Measurements from ENCODE around the gene CHRND. TPM values are rescaled to one million over a fixed set of nuclear protein-coding genes. Genes with fewer than 3 reads are reported as not detected.

The CHRND gene
- total RNA-seq, 2 experiments from 2014 or later: not detected

GRCh38 chr2:232483923-232484627 is 41.9 kb upstream of the CHRND start:
- no peaks in the 10 kb centered on the region for H3K36me3 ChIP-seq (ENCODE audit: insufficient read depth, low read length)
- Mint-ChIP-seq H3K4me3 (no peak overlapping the region), H3K4me1 (ENCODE audit: low read depth) (peaks cover 17% of the 10 kb centered on the region), H3K27ac (no peak overlapping the region), H3K27me3 (peaks cover 34% of the 10 kb centered on the region), H3K9me3 (no peaks in the 10 kb centered on the region), H3K36me3 (ENCODE audit: low read depth) (no peaks in the 10 kb centered on the region)
- H3K27me3 ChIP-seq (ENCODE audit: control insufficient read depth in 1 of 2, insufficient read depth in 2 of 2, low read length in 2 of 2): peaks cover 26 to 40% of the 10 kb centered on the region in 2 experiments
- H3K4me3 ChIP-seq (ENCODE audit: low read length): no peak overlapping the region
- H3K9me3 ChIP-seq (ENCODE audit: control insufficient read depth in 1 of 2, insufficient read depth in 1 of 2, low read length in 2 of 2): peaks cover 0 to 12% of the 10 kb centered on the region in 2 experiments
- DNase-seq (peak in 1 of 14 experiments; percentile 2), ATAC-seq (ENCODE audit: poor library complexity) (no peak)
- ChIA-PET CTCF (no interaction called here), POLR2A (no interaction called here)
- intact Hi-C loops (cut with DNase I, micrococcal nuclease): no loop called here
- no peak for TF ChIP-seq CTCF (IDR thresholded peaks at IDR 0.05)
- no peak overlapping the region for H3K27ac ChIP-seq (ENCODE audit: low read depth in 1 of 2, low read length in 2 of 2)
- H3K4me1 ChIP-seq (ENCODE audit: insufficient read depth, low read length): peaks cover 8% of the 10 kb centered on the region

- ATAC-seq (ENCODE audit: poor library complexity): no peak
- no peak overlapping the region for H3K27ac Mint-ChIP-seq
- intact Hi-C loops (cut with DNase I, micrococcal nuclease): no loop called here
- H3K27me3 Mint-ChIP-seq: peaks cover 41% of the 10 kb centered on the region
- Histone ChIP-seq H3K4me3 (ENCODE audit: low read length) (no peak overlapping the region), H3K9me3 (ENCODE audit: control insufficient read depth in 1 of 2, insufficient read depth in 1 of 2, low read length in 2 of 2) (peaks cover 0 to 12% of the 10 kb centered on the region in 2 experiments), H3K27me3 (ENCODE audit: control insufficient read depth in 1 of 2, insufficient read depth in 2 of 2, low read length in 2 of 2) (peaks cover 28 to 40% of the 10 kb centered on the region in 2 experiments), H3K36me3 (ENCODE audit: insufficient read depth, low read length) (no peaks in the 10 kb centered on the region), H3K4me1 (ENCODE audit: insufficient read depth, low read length) (peaks cover 8% of the 10 kb centered on the region), H3K27ac (ENCODE audit: low read depth in 1 of 2, low read length in 2 of 2) (no peak overlapping the region)
- DNase-seq: peak in 1 of 14 experiments; percentile 2
- CTCF ChIA-PET: no interaction called here
- H3K9me3 Mint-ChIP-seq: no peaks in the 10 kb centered on the region
- TF ChIP-seq CTCF (IDR thresholded peaks at IDR 0.05): no peak
- no peaks in the 10 kb centered on the region for H3K36me3 Mint-ChIP-seq (ENCODE audit: low read depth)
- H3K4me1 Mint-ChIP-seq (ENCODE audit: low read depth): peaks cover 17% of the 10 kb centered on the region
- H3K4me3 Mint-ChIP-seq: peak overlapping the region; percentile 25
- POLR2A ChIA-PET: no interaction called here
Observed at GRCh38 chr2:232484628-232485347, 41.2 kb upstream of the CHRND start.

GRCh38 chr2:232485348-232485756 is 40.6 kb upstream of the CHRND start:
- Mint-ChIP-seq H3K9me3 (no peaks in the 10 kb centered on the region), H3K27ac (no peak overlapping the region), H3K36me3 (ENCODE audit: low read depth) (no peaks in the 10 kb centered on the region), H3K27me3 (peaks cover 47% of the 10 kb centered on the region), H3K4me3 (peak overlapping the region; percentile 25), H3K4me1 (ENCODE audit: low read depth) (peaks cover 17% of the 10 kb centered on the region)
- Histone ChIP-seq H3K36me3 (ENCODE audit: insufficient read depth, low read length) (no peaks in the 10 kb centered on the region), H3K9me3 (ENCODE audit: control insufficient read depth in 1 of 2, insufficient read depth in 1 of 2, low read length in 2 of 2) (peaks cover 0 to 17% of the 10 kb centered on the region in 2 experiments), H3K27me3 (ENCODE audit: control insufficient read depth in 1 of 2, insufficient read depth in 2 of 2, low read length in 2 of 2) (peaks cover 29 to 40% of the 10 kb centered on the region in 2 experiments), H3K4me3 (ENCODE audit: low read length) (no peak overlapping the region), H3K4me1 (ENCODE audit: insufficient read depth, low read length) (peaks cover 8% of the 10 kb centered on the region), H3K27ac (ENCODE audit: low read depth in 1 of 2, low read length in 2 of 2) (no peak overlapping the region)
- ChIA-PET POLR2A (no interaction called here), CTCF (no interaction called here)
- intact Hi-C loops (cut with DNase I, micrococcal nuclease): no loop called here
- no peak for DNase-seq
- TF ChIP-seq CTCF (IDR thresholded peaks at IDR 0.05): no peak
- no peak for ATAC-seq (ENCODE audit: poor library complexity)

Data from CD4-positive, alpha-beta T cell (primary cell).